Nephron (organoid): ENCODE data around the gene MYO18B.
"Not testable (repeated sequence)": the region's sequence is repeated elsewhere in the genome, so short reads cannot be mapped to it uniquely, and the experiment has no call there.

Experiments
- H3K27ac Mint-ChIP-seq, 3 experiments: 2 replicates each; pipeline ENCODE4 v1.8.0; 2020; ENCODE audit warnings: mixed read lengths in 3 of 3, mild to moderate bottlenecking in 2 of 3, moderate library complexity in 1 of 3
- H3K27me3 Mint-ChIP-seq: 2 replicates; pipeline ENCODE4 v1.8.0; 2021; ENCODE audit warnings: low read depth, mild to moderate bottlenecking, moderate library complexity, mixed read lengths
- H3K36me3 Mint-ChIP-seq: 2 replicates; pipeline ENCODE4 v1.8.0; 2020; ENCODE audit warnings: low read depth, mixed read lengths
- H3K4me1 Mint-ChIP-seq: 2 replicates; pipeline ENCODE4 v1.8.0; 2020; ENCODE audit warnings: mixed read lengths
- H3K4me3 Mint-ChIP-seq, 3 experiments: 2 replicates each; pipeline ENCODE4 v1.8.0; 2020; ENCODE audit warnings: mild to moderate bottlenecking in 3 of 3, mixed read lengths in 3 of 3, moderate library complexity in 2 of 3
- H3K9me3 Mint-ChIP-seq: 2 replicates; pipeline ENCODE4 v1.8.0; 2020; ENCODE audit warnings: mixed read lengths
- CTCF ChIP-seq, 3 experiments: fragments of 200-600 bp; sonication (generic); IDR thresholded peaks; one replicate each; pipeline ENCODE4 v1.5.0; 2021; ENCODE audit warnings: antibody characterized with exemption in 3 of 3; ENCODE audit not compliant: unreplicated experiment in 3 of 3

Gene MYO18B

GRCh38 chr22:25970374-25970911, 228.5 kb downstream of the MYO18B start:
- H3K4me1 Mint-ChIP-seq = peaks cover 4% of the 10 kb centered on the region
- no peaks in the 10 kb centered on the region for H3K9me3 Mint-ChIP-seq
- H3K4me3 Mint-ChIP-seq = no peak overlapping the region
- TF ChIP-seq CTCF (IDR thresholded peaks at IDR 0.05; ENCODE audit: unreplicated experiment in 3 of 3) = no peak
- no peaks in the 10 kb centered on the region for H3K36me3 Mint-ChIP-seq
- H3K27ac Mint-ChIP-seq = no peak overlapping the region
- peaks cover 20% of the 10 kb centered on the region for H3K27me3 Mint-ChIP-seq

DNA sequence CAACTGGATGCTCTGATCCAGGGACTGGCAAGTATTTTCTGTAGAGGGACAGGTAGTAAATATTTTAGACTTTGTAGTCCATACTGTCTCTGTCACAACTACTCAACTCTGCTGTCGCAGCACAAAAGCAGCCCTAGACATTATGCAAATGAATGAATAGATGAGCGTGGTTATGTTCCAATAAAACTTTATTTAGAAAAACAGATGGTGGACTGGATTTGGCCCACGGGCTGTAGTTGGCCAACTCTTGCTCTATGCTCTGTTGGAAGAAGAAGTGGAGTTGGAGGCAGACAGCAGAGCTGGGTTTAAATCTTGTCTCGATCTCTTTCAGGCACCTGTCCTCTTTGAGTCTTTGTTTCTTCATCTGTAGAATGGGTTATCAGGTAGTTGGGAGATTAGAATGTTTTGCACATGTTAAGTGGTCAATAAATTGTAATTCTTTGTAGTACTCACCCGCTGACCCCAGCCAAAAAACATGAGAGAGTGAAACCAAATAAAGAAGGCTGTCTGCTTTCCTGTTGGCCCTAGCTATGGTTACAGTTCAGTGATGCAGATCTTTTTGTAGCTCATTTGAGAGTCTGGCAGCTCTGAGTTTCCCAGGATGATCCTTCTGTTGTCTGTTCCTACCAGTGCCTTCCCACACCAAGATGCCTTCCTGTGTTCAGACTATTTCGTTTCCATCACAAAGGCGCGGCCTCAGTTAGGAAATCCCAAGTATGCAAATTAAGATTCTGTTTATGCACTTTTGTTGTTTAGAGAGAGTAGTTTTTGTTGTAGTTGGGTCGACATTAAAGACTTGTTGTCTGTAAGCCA, 229.2 kb downstream of the MYO18B start:
- no peak for TF ChIP-seq CTCF (IDR thresholded peaks at IDR 0.05; ENCODE audit: unreplicated experiment in 3 of 3)
- peaks cover 16% of the 10 kb centered on the region for H3K27me3 Mint-ChIP-seq
- no peak overlapping the region for H3K27ac Mint-ChIP-seq

GRCh38 chr22:25972397-25972796, 230.4 kb downstream of the MYO18B start:
- H3K27ac Mint-ChIP-seq = no peak overlapping the region

More for the DNA sequence above, 229.2 kb downstream of the MYO18B start:
- Mint-ChIP-seq H3K4me1 (peaks cover 4% of the 10 kb centered on the region), H3K36me3 (no peaks in the 10 kb centered on the region), H3K4me3 (no peak overlapping the region), H3K9me3 (no peaks in the 10 kb centered on the region)

GRCh38 chr22:25976356-25976755, 234.4 kb downstream of the MYO18B start:
- H3K4me3 Mint-ChIP-seq = no peak overlapping the region
- H3K4me1 Mint-ChIP-seq = no peaks in the 10 kb centered on the region
- no peak for TF ChIP-seq CTCF (IDR thresholded peaks at IDR 0.05; ENCODE audit: unreplicated experiment in 3 of 3)
- H3K36me3 Mint-ChIP-seq = no peaks in the 10 kb centered on the region
- H3K27ac Mint-ChIP-seq = no peak overlapping the region
- peaks cover 16% of the 10 kb centered on the region for H3K27me3 Mint-ChIP-seq
- peaks cover 2% of the 10 kb centered on the region for H3K9me3 Mint-ChIP-seq

More at GRCh38 chr22:25972397-25972796, 230.4 kb downstream of the MYO18B start:
- peaks cover 8% of the 10 kb centered on the region for H3K27me3 Mint-ChIP-seq
- no peaks in the 10 kb centered on the region for H3K9me3 Mint-ChIP-seq
- H3K36me3 Mint-ChIP-seq = no peaks in the 10 kb centered on the region
- H3K4me3 Mint-ChIP-seq = no peak overlapping the region
- H3K4me1 Mint-ChIP-seq = no peaks in the 10 kb centered on the region
- TF ChIP-seq CTCF (IDR thresholded peaks at IDR 0.05; ENCODE audit: unreplicated experiment in 3 of 3) = no peak

DNA sequence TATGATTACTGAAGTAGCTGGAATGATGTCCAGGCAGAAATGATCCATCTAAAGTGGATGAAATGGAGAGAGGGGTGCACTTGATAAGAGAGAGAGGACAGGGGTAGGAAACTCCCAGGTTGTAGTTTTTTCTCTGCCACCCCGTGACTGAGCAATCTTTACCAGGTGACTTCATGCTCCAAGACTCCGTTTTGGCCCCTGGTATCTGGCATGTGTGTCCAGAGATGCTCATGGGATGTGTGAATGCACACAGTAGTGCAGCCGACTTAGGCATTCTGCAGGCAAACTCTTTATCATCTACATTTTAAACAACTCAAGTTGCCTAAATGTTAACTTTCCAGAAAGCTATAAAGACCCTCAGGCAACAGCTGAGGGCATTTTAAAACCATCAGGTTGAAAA, 238.0 kb downstream of the MYO18B start:
- no peak for TF ChIP-seq CTCF (IDR thresholded peaks at IDR 0.05; ENCODE audit: unreplicated experiment in 3 of 3)
- Mint-ChIP-seq H3K36me3 (no peaks in the 10 kb centered on the region), H3K4me3 (no peak overlapping the region), H3K27me3 (peaks cover 13% of the 10 kb centered on the region), H3K9me3 (peaks cover 7% of the 10 kb centered on the region), H3K27ac (no peak overlapping the region), H3K4me1 (no peaks in the 10 kb centered on the region)

GRCh38 chr22:25984911-25985310, 242.9 kb downstream of the MYO18B start:
- H3K36me3 Mint-ChIP-seq, H3K9me3 Mint-ChIP-seq, H3K27ac Mint-ChIP-seq, H3K4me3 Mint-ChIP-seq, H3K4me1 Mint-ChIP-seq: not testable (repeated sequence)
- H3K27me3 Mint-ChIP-seq = peaks cover 17% of the 10 kb centered on the region
